WTC11 (cell line): Measurements from ENCODE around the gene FADD.

Experiments
- CTCF ChIP-seq: fragments of 200-600 bp; IDR thresholded peaks from 2 replicates; pipeline ENCODE4 v1.8.0; 2022; ENCODE audit warnings: antibody characterized with exemption
- JUN ChIP-seq: sonication (generic); formaldehyde crosslinking; IDR thresholded peaks from 2 replicates; pipeline ENCODE4 v1.8.0; 2023; ENCODE audit warnings: mild to moderate bottlenecking, missing genetic modification reagents
- RELA ChIP-seq: sonication (generic); formaldehyde crosslinking; IDR thresholded peaks from 2 replicates; pipeline ENCODE4 v1.8.1; 2022; ENCODE audit warnings: missing genetic modification reagents, mild to moderate bottlenecking, borderline replicate concordance
- RORB ChIP-seq: fragments of 250-450 bp; sonication (Bioruptor Pico); IDR thresholded peaks from 2 replicates; pipeline ENCODE4 v1.9.0; 2021; ENCODE audit warnings: mild to moderate bottlenecking
- SMAD3 ChIP-seq: sonication (generic); formaldehyde crosslinking; IDR thresholded peaks from 2 replicates; pipeline ENCODE4 v1.8.0; 2022; ENCODE audit warnings: missing genetic modification reagents, mild to moderate bottlenecking, borderline replicate concordance
- TEAD4 ChIP-seq: sonication (generic); formaldehyde crosslinking; IDR thresholded peaks from 2 replicates; pipeline ENCODE4 v1.8.0; 2022; ENCODE audit warnings: mild to moderate bottlenecking, missing genetic modification reagents
- ZNF396 ChIP-seq: fragments of 250-450 bp; sonication (Bioruptor Pico); IDR thresholded peaks from 2 replicates; pipeline ENCODE4 v1.8.0; 2021; ENCODE audit warnings: mild to moderate bottlenecking, moderate library complexity, borderline replicate concordance
- TF ChIP-seq, protein P1 (sequence below): sonication (generic); formaldehyde crosslinking; IDR thresholded peaks from 2 replicates; pipeline ENCODE4 v1.8.1; 2022; ENCODE audit warnings: low read depth, missing genetic modification reagents, borderline replicate concordance
- TF ChIP-seq, protein P2 (sequence below): sonication (generic); formaldehyde crosslinking; IDR thresholded peaks from 2 replicates; pipeline ENCODE4 v1.8.0; 2022; ENCODE audit warnings: mild to moderate bottlenecking, missing genetic modification reagents

GRCh38 chr11:70226183-70226582 is 23.1 kb downstream of the FADD start:
- TF ChIP-seq SMAD3 (CRISPR knock-in tag) (no peak), ZNF396 (no peak), RELA (no peak), CTCF (no peak), JUN (no peak), TEAD4 (CRISPR knock-in tag) (no peak), RORB (CRISPR knock-in tag) (no peak)
- TF ChIP-seq, protein P1, sequence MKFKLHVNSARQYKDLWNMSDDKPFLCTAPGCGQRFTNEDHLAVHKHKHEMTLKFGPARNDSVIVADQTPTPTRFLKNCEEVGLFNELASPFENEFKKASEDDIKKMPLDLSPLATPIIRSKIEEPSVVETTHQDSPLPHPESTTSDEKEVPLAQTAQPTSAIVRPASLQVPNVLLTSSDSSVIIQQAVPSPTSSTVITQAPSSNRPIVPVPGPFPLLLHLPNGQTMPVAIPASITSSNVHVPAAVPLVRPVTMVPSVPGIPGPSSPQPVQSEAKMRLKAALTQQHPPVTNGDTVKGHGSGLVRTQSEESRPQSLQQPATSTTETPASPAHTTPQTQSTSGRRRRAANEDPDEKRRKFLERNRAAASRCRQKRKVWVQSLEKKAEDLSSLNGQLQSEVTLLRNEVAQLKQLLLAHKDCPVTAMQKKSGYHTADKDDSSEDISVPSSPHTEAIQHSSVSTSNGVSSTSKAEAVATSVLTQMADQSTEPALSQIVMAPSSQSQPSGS (CRISPR knock-in tag): no peak
- TF ChIP-seq, protein P2, sequence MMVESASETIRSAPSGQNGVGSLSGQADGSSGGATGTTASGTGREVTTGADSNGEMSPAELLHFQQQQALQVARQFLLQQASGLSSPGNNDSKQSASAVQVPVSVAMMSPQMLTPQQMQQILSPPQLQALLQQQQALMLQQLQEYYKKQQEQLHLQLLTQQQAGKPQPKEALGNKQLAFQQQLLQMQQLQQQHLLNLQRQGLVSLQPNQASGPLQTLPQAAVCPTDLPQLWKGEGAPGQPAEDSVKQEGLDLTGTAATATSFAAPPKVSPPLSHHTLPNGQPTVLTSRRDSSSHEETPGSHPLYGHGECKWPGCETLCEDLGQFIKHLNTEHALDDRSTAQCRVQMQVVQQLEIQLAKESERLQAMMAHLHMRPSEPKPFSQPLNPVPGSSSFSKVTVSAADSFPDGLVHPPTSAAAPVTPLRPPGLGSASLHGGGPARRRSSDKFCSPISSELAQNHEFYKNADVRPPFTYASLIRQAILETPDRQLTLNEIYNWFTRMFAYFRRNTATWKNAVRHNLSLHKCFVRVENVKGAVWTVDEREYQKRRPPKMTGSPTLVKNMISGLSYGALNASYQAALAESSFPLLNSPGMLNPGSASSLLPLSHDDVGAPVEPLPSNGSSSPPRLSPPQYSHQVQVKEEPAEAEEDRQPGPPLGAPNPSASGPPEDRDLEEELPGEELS: no peak
